Ramos (cell line): Measurements from ENCODE around the gene FBXW2.
"Not testable (repeated sequence)": the region's sequence is repeated elsewhere in the genome, so short reads cannot be mapped to it uniquely, and the experiment has no call there.

Experiments used
- in situ Hi-C: fragments of 300-500 bp; cut with MboI; formaldehyde crosslinking; loops from one replicate; pipeline ENCODE4 v1.14.3; 2022; ENCODE audit warnings: low sequenced_read_pairs; ENCODE audit not compliant: unreplicated experiment

Gene FBXW2

DNA sequence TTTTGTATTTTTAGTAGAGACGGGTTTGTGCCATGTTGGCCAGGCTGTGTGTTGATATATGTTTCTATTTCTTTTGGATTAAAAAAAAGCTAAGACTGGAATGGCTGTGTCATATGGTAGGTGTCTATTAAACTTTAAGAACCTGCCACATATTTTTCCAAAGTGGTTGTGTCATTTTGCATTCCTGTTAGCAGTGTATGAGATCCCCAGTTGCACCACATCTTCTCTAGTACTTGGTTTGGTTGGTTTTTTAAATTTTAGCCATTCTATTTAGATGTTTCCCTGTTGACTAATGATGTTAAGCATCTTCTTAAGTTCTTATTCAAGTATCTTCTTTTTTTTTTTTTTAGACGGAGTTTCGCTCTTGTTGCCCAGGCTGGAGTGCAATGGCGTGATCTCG, 42.8 kb downstream of the FBXW2 start:
- in situ Hi-C loops, result loop anchor here (10.0 kb wide), 2 partner anchors 324 to 644 kb away; partner anchors contain the start of gene CNTRL

GRCh38 chr9:120746366-120746765, 46.9 kb downstream of the FBXW2 start:
- in situ Hi-C loops, result not testable (repeated sequence)

DNA sequence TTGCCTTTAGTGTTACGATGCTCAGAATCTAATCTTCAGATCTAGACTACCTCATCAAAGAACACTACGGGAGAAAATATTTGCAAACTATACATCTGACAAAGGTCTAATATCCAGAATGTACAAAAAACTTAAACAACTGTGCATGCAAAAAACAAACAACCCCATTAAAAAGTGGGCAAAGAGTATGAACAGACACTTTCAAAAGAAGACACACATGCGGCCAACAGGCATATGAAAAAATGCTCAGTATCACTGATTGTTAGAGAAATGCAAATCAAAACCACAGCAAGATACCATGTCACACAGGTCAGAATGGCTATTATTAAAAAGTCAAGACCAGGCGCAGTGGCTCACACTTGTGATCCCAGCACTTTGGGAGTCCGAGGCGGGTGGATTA, 47.9 kb downstream of the FBXW2 start:
- in situ Hi-C loops, result no loop called here

- in situ Hi-C loops, result no loop called here
Measured at GRCh38 chr9:120742951-120743416, 50.2 kb downstream of the FBXW2 start.

GRCh38 chr9:120741701-120742100, 51.5 kb downstream of the FBXW2 start:
- in situ Hi-C loops, result no loop called here

DNA sequence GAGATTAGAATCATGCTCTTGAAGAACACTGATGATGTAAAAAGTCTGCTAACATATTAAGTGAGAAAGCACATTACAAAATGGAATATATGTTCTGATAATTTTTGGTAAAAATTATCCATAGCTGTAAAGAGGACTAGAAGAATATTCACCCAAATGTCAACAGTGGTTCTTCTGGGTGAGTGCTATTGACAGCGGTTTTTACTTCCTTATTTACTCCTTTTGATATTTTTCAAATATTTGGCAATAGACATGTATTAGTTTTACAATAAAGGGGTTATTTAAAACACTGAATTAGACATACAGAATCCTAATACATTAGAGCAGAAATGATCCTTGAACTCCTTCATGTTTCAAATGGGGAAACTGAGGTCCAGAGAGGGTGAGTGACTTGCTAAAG, 52.0 kb downstream of the FBXW2 start:
- in situ Hi-C loops, result no loop called here

GRCh38 chr9:120740132-120740531, 53.1 kb downstream of the FBXW2 start:
- in situ Hi-C loops, result no loop called here

- in situ Hi-C loops, result no loop called here
Measured at GRCh38 chr9:120737416-120738165, 55.6 kb downstream of the FBXW2 start.

DNA sequence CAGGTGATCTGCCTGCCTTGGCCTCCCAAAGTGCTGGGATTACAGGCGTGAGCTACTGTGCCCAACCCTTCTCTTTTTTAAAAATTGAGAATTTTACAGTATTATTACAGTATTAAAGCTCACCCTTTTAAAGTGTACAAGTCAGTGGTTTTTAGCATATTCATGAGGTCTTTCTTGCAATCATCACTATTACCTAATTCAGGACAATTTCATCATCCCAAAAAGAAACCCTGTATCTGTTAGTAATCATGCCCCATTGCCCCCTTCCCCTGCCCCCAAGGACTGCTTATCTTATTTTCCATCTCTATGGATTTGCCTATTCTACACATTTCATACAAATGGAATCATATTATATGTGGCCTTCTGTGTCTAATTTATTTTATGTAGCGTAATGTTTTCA, 56.3 kb downstream of the FBXW2 start:
- in situ Hi-C loops, result no loop called here

GRCh38 chr9:120735415-120736126, 57.6 kb downstream of the FBXW2 start:
- in situ Hi-C loops, result no loop called here

DNA sequence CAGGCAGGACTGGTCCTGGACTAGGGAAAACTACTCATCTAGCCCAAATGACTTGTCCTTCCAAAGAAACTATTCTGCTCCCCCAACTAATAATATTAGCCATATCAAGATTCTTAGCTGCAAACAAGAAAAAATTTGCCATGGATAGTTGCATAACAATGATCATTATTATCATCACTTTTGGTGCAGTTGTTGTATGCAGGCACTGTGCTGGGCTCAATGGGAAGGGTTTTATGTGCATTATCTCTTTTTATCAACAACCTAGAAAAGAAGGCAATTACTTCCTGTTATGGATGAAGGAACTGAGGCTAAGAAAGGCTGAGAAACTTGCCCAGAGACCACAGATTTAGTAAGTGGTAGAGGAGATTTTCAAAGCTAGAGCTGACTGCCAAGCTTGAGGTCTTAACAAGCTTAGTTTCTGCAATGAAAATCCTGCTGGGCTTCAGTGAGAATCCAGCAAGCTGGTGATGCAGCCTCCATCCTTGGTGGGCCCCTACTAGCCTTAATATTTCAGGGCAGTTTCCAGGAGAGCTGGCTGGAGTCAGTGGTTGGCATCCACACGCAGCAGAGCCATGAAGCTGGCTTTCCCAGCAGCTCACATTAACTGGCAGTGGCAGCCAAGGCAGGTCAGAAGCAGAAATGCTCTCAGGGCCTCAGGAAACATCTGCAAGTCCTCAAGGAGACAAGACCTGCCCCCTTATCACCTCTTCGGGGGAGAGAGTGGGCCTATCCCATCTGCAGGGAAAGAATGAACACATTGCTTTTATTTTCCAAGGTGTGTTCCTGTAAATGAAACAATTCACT, 58.4 kb downstream of the FBXW2 start:
- in situ Hi-C loops, result no loop called here

DNA sequence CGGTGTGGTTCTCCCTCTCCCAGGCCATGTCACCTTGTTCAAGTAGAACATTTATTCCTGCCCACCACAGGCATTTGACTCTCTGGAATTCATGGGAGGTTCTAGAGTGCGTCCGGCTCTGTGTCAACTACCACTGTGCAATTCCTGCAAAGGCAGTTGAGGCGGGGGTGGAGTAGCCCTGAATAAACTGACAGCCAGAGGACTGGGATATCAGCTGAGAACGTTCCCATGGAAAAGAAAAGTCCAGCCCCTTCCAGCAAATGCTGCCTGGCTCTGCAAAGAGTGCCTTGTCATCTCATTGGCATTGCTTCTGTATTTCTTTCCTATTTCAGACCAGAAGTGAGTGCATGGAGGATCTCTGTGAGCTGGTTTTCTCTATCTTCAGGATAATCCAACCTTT, 60.0 kb downstream of the FBXW2 start:
- in situ Hi-C loops, result no loop called here

- in situ Hi-C loops, result no loop called here
Measured at GRCh38 chr9:120730654-120731514, 62.3 kb downstream of the FBXW2 start.

DNA sequence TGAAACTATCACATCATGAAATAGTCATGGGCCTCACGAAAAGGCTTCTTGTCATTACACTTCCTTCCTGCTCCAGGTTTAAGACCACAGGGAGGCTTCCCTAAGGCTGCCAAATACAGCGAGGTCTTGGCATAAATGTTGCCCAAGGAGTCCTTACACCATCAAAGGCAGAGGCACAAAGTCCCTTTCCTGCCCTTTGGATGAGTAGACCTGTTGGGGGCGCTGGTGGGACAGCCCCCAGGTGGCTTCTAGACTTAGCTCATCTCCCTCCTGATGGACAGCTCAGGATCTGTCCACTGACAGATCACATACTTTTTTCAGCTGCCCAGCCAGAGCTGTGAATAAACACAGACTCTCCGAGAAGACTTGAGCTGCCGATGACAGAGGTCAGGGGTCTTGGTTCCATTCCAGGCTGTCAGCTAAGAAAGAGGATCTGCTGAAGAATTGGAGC, 63.4 kb downstream of the FBXW2 start:
- in situ Hi-C loops, result no loop called here

DNA sequence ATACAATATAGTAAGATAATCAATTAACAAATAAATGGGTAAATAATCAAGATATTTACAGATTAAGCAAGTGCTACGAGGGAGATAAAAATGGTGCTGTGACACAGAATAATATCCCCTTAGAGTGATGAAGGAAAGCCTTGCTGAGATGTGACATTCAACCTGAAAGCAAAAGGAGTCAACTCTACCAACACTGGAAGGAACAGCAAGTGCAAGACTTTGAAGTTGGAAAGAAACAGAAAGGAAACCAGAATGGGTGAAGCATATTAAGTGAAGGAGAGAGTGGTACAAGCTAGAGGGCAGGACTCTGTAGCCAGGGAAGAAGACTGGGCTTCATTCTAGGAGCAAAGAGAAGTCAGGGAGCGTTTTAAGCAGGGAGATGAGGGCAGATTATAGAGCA, 66.7 kb downstream of the FBXW2 start:
- in situ Hi-C loops, result no loop called here

DNA sequence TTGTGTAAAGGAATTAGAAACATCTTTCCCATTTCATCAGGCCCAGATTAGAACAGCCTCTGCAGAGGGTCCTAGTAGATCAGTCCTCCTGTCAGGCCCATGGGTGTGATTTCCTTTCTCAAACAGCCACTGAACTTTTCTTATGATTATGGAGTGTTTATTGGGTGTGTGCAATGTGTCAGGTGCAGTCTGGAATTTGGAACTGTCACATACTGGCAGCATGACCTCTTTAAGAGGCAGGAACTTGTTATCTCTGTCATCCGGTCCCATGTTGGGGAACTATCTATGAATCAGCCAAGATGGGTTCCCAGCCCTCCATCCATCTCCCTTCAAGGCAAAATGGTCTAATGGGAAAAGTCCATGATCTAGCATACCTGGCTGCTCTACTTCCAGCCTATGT, 67.3 kb downstream of the FBXW2 start:
- in situ Hi-C loops, result no loop called here

- in situ Hi-C loops, result no loop called here
Measured at GRCh38 chr9:120724757-120725400, 68.3 kb downstream of the FBXW2 start.

DNA sequence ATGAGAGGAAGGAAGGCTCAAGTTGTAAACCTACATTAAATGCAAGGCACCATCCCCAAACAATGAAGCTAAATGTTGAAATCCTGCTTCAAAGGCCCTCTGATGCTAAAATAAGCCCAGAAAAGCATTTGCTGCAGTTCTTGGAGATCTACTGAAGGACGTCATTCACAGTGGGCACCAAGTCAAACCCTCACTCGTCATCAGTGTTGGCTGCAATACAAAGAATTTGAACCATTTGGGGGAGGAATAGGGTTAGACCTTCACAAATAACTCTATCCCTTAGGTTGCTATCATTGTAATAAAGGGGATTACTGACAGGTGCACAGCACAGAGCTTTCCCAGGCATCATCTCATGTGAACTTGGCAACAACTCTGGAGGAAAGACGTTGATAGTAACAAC, 69.7 kb downstream of the FBXW2 start:
- in situ Hi-C loops, result no loop called here

DNA sequence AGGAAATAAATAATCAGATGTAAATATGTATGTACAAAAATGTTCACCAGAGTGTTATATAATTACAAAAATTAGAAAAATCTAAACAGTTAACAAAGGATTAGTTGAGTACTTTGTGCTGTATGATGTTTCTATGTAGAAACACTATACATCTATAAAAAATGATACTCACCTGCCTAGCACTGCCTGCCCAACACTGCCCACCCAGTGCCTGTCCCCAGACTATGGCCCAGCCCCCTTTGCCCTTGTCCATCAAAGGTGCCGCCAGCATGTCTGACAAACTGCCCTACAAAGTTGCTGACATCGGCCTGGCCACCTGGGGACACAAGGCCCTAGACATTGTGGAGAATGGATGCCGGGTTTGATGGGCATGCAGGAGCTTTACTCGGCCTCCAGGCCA, 72.8 kb downstream of the FBXW2 start:
- in situ Hi-C loops, result no loop called here
